Spinal cord (tissue), 10 donors: ENCODE data around the gene LAMA3. TPM values are rescaled to one million over a fixed set of nuclear protein-coding genes. Genes with fewer than 3 reads are reported as not detected.

Experiments used
- DNase-seq, 6 donors: peaks; one replicate each; pipeline versions ENCODE4 v3.0.0 to v3.0.0-alpha.2; 2013 to 2015; ENCODE audit warnings: low spot score in 6 of 6, low read depth in 4 of 6
- H3K27ac ChIP-seq: one replicate; pipeline ENCODE4 v1.5.1; 2013; ENCODE audit warnings: low read depth, low read length, control low read depth
- H3K27me3 ChIP-seq: one replicate; pipeline ENCODE4 v1.6.1; 2013; ENCODE audit warnings: low read length; ENCODE audit not compliant: control insufficient read depth, insufficient read depth
- H3K36me3 ChIP-seq: one replicate; pipeline ENCODE4 v1.6.1; 2013; ENCODE audit warnings: low read length; ENCODE audit not compliant: control insufficient read depth, insufficient read depth
- H3K4me1 ChIP-seq: one replicate; pipeline ENCODE4 v1.6.1; 2013; ENCODE audit warnings: low read length; ENCODE audit not compliant: control insufficient read depth, insufficient read depth
- H3K4me3 ChIP-seq: one replicate; pipeline ENCODE4 v1.5.1; 2013; ENCODE audit warnings: low read depth, low read length, control low read depth
- H3K9me3 ChIP-seq: one replicate; pipeline ENCODE4 v1.6.1; 2013; ENCODE audit warnings: low read length; ENCODE audit not compliant: control insufficient read depth, insufficient read depth
- WGBS: methylation state at CpG from one replicate; pipeline ENCODE4 v1.1.5; 2013; ENCODE audit warnings: missing lambda C conversion rate; ENCODE audit not compliant: insufficient coverage; 5-methylcytosine and 5-hydroxymethylcytosine counted together
- polyA plus RNA-seq, 2 donors: library from polyadenylated mRNA; unstranded; fragments of 120-200 nt; gene quantifications; one replicate each; pipeline ENCODE4 v1.2.1, GENCODE V29; 2013; ENCODE audit not compliant: insufficient read length in 2 of 2
- total RNA-seq, 2 donors: library from RNA; depleted of rRNA in 1 of 2; stranded (reverse); fragments of 120-200 nt in 1 of 2; fragments of >200 nt in 1 of 2; gene quantifications; one replicate each; pipeline versions ENCODE4 v1.2.3 to v1.2.4, GENCODE V29; 2013 to 2014
- donor health status: healthy.

The LAMA3 gene
- total and polyA plus RNA-seq, 4 donors: 5.8 to 10.4 (median 8.1) TPM

GRCh38 chr18:23929362-23929930, 240.2 kb downstream of the LAMA3 start:
- Histone ChIP-seq H3K27ac (no peak overlapping the region), H3K27me3 (no peaks in the 10 kb centered on the region), H3K36me3 (no peaks in the 10 kb centered on the region), H3K4me1 (no peaks in the 10 kb centered on the region), H3K9me3 (no peaks in the 10 kb centered on the region), H3K4me3 (no peak overlapping the region)
- WGBS: 100% methylated on average over 1 of the region's 5 CpGs
- no peak for DNase-seq

GRCh38 chr18:23930002-23930401, 240.7 kb downstream of the LAMA3 start:
- H3K27ac ChIP-seq: no peak overlapping the region
- no peaks in the 10 kb centered on the region for H3K36me3 ChIP-seq
- no CpG with 5 or more reads among the region's 1 CpG for WGBS
- no peaks in the 10 kb centered on the region for H3K9me3 ChIP-seq
- H3K4me3 ChIP-seq: no peak overlapping the region
- no peak for DNase-seq
- no peaks in the 10 kb centered on the region for H3K27me3 ChIP-seq
- H3K4me1 ChIP-seq: no peaks in the 10 kb centered on the region

GRCh38 chr18:23932385-23933067, 243.3 kb downstream of the LAMA3 start:
- Histone ChIP-seq H3K4me1 (no peaks in the 10 kb centered on the region), H3K27me3 (no peaks in the 10 kb centered on the region), H3K27ac (no peak overlapping the region), H3K9me3 (no peaks in the 10 kb centered on the region), H3K4me3 (no peak overlapping the region), H3K36me3 (no peaks in the 10 kb centered on the region)
- peak in 1 of 6 donors; percentile 39 for DNase-seq
- WGBS: 71% methylated on average over 3 of the region's 8 CpGs

GRCh38 chr18:23933407-23933806, 244.2 kb downstream of the LAMA3 start:
- no peak for DNase-seq
- WGBS: 78% methylated on average over 1 of the region's 1 CpG
- H3K4me3 ChIP-seq: no peak overlapping the region

GRCh38 chr18:23934252-23934651, 245.0 kb downstream of the LAMA3 start:
- Histone ChIP-seq H3K9me3 (no peaks in the 10 kb centered on the region), H3K27me3 (no peaks in the 10 kb centered on the region), H3K4me1 (no peaks in the 10 kb centered on the region), H3K36me3 (no peaks in the 10 kb centered on the region), H3K4me3 (no peak overlapping the region), H3K27ac (no peak overlapping the region)
- WGBS: 44% methylated on average over 1 of the region's 3 CpGs
- no peak for DNase-seq

More at GRCh38 chr18:23933407-23933806, 244.2 kb downstream of the LAMA3 start:
- no peak overlapping the region for H3K27ac ChIP-seq
- H3K27me3 ChIP-seq: no peaks in the 10 kb centered on the region
- no peaks in the 10 kb centered on the region for H3K36me3 ChIP-seq
- H3K9me3 ChIP-seq: no peaks in the 10 kb centered on the region
- H3K4me1 ChIP-seq: no peaks in the 10 kb centered on the region

- H3K4me1 ChIP-seq: no peaks in the 10 kb centered on the region
- H3K27me3 ChIP-seq: no peaks in the 10 kb centered on the region
- peak in 1 of 6 donors; percentile 61 for DNase-seq
- no peak overlapping the region for H3K4me3 ChIP-seq
- H3K27ac ChIP-seq: no peak overlapping the region
- H3K9me3 ChIP-seq: no peaks in the 10 kb centered on the region
- H3K36me3 ChIP-seq: no peaks in the 10 kb centered on the region
Observed at GRCh38 chr18:23934863-23935262, 245.6 kb downstream of the LAMA3 start.

GRCh38 chr18:23935804-23936203, 246.6 kb downstream of the LAMA3 start:
- DNase-seq: no peak
- Histone ChIP-seq H3K9me3 (no peaks in the 10 kb centered on the region), H3K4me1 (no peaks in the 10 kb centered on the region), H3K4me3 (no peak overlapping the region), H3K27me3 (no peaks in the 10 kb centered on the region), H3K27ac (no peak overlapping the region), H3K36me3 (no peaks in the 10 kb centered on the region)
- WGBS: 100% methylated on average over 1 of the region's 2 CpGs

GRCh38 chr18:23936381-23936958, 247.2 kb downstream of the LAMA3 start:
- Histone ChIP-seq H3K27me3 (no peaks in the 10 kb centered on the region), H3K9me3 (no peaks in the 10 kb centered on the region), H3K4me3 (no peak overlapping the region), H3K27ac (no peak overlapping the region), H3K36me3 (no peaks in the 10 kb centered on the region), H3K4me1 (no peaks in the 10 kb centered on the region)
- 100% methylated on average over 1 of the region's 6 CpGs for WGBS
- DNase-seq: no peak

GRCh38 chr18:23938043-23938756, 248.9 kb downstream of the LAMA3 start:
- H3K9me3 ChIP-seq: no peaks in the 10 kb centered on the region
- no peak overlapping the region for H3K4me3 ChIP-seq
- H3K4me1 ChIP-seq: no peaks in the 10 kb centered on the region
- no peak overlapping the region for H3K27ac ChIP-seq
- no peaks in the 10 kb centered on the region for H3K36me3 ChIP-seq
- 89% methylated on average over 10 of the region's 11 CpGs for WGBS
- no peak for DNase-seq
- no peaks in the 10 kb centered on the region for H3K27me3 ChIP-seq
